ENCODE measurements around the gene ABO.

DNA sequence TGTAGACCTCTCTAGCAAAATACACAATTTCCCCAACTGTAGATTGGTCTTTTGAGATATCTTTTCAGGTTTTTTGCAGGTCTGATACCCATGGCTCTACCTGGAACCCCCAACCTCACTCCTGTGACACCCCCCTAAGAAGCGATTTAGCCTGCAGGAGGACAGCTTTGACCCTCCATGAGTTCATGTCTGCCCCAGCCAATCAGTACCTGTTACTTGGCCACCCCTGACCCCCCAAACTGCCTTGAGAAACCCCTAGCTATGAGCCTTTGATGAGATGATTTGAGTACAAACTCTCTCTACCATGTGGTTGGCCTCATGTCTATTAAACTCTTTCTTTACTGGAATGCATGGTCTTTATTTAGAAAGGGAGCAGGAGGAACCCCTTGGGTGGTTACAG lies 25.7 kb downstream of the ABO start:
- TF ChIP-seq, protein P1, sequence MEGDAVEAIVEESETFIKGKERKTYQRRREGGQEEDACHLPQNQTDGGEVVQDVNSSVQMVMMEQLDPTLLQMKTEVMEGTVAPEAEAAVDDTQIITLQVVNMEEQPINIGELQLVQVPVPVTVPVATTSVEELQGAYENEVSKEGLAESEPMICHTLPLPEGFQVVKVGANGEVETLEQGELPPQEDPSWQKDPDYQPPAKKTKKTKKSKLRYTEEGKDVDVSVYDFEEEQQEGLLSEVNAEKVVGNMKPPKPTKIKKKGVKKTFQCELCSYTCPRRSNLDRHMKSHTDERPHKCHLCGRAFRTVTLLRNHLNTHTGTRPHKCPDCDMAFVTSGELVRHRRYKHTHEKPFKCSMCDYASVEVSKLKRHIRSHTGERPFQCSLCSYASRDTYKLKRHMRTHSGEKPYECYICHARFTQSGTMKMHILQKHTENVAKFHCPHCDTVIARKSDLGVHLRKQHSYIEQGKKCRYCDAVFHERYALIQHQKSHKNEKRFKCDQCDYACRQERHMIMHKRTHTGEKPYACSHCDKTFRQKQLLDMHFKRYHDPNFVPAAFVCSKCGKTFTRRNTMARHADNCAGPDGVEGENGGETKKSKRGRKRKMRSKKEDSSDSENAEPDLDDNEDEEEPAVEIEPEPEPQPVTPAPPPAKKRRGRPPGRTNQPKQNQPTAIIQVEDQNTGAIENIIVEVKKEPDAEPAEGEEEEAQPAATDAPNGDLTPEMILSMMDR (IDR thresholded peaks at IDR 0.05) = no peak
- no peak for TF ChIP-seq POLR2A (IDR thresholded peaks at IDR 0.05)
- no peak for TF ChIP-seq EP300 (IDR thresholded peaks at IDR 0.05)

All from ovary (tissue), 3 donors.